ENCODE results near the gene RFTN1. TPM values are rescaled to one million over a fixed set of nuclear protein-coding genes. Genes with fewer than 3 reads are reported as not detected.

RFTN1 gene
- polyA plus RNA-seq, 3 donors: 17.4 to 28.0 (median 27.2) TPM

- Histone ChIP-seq H4K20me1 (ENCODE audit: insufficient read depth, low read length) (no peaks in the 10 kb centered on the region), H3K27ac (ENCODE audit: low read depth in 1 of 2, low read length in 2 of 2) (no peak overlapping the region), H3K9me3 (replicated peaks in 1 of 2; ENCODE audit: control insufficient read depth in 1 of 2, insufficient read depth in 1 of 2, low read length in 2 of 2) (peaks cover 0 to 4% of the 10 kb centered on the region in 2 donors), H3K79me2 (ENCODE audit: insufficient read depth, low read length) (no peaks in the 10 kb centered on the region), H3K4me3 (replicated peaks in 1 of 3; ENCODE audit: low read depth in 2 of 3, low read length in 3 of 3) (no peak overlapping the region), H3K27me3 (ENCODE audit: control insufficient read depth in 2 of 2, insufficient read depth in 2 of 2, low read length in 2 of 2) (no peaks in the 10 kb centered on the region), H2AFZ (ENCODE audit: insufficient read depth, low read depth, low read length, poor library complexity, severe bottlenecking) (no peak overlapping the region), H3K4me2 (replicated peaks; ENCODE audit: extremely low read depth, low read length, poor library complexity, severe bottlenecking) (no peak overlapping the region), H3K36me3 (replicated peaks in 1 of 2; ENCODE audit: control insufficient read depth in 1 of 2, insufficient read depth in 2 of 2, low read length in 2 of 2) (peaks cover 29 to 82% of the 10 kb centered on the region in 2 donors), H3K9ac (ENCODE audit: insufficient read depth, low read length, poor library complexity, severe bottlenecking) (no peak overlapping the region), H3K4me1 (ENCODE audit: control insufficient read depth in 1 of 2, insufficient read depth in 2 of 2, low read length in 2 of 2) (peaks cover 5 to 8% of the 10 kb centered on the region in 2 donors)
- TF ChIP-seq, protein P1, sequence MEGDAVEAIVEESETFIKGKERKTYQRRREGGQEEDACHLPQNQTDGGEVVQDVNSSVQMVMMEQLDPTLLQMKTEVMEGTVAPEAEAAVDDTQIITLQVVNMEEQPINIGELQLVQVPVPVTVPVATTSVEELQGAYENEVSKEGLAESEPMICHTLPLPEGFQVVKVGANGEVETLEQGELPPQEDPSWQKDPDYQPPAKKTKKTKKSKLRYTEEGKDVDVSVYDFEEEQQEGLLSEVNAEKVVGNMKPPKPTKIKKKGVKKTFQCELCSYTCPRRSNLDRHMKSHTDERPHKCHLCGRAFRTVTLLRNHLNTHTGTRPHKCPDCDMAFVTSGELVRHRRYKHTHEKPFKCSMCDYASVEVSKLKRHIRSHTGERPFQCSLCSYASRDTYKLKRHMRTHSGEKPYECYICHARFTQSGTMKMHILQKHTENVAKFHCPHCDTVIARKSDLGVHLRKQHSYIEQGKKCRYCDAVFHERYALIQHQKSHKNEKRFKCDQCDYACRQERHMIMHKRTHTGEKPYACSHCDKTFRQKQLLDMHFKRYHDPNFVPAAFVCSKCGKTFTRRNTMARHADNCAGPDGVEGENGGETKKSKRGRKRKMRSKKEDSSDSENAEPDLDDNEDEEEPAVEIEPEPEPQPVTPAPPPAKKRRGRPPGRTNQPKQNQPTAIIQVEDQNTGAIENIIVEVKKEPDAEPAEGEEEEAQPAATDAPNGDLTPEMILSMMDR (IDR thresholded peaks at IDR 0.05): no peak
- peaks cover 52 to 54% of the 10 kb centered on the region in 2 donors for H3K36me3 Mint-ChIP-seq
- no peak for DNase-seq
- H3K4me3 Mint-ChIP-seq: no peak overlapping the region
- intact Hi-C loops (cut with micrococcal nuclease): no loop called here
- H3K9me3 Mint-ChIP-seq: peaks cover 0 to 4% (median 3%) of the 10 kb centered on the region in 7 donors
- H3K27me3 Mint-ChIP-seq (ENCODE audit: low read depth in 3 of 3): no peaks in the 10 kb centered on the region
- peaks cover 8% of the 10 kb centered on the region for H3K4me1 Mint-ChIP-seq
- peak overlapping the region in 1 of 7 donors; percentile 17 for H3K27ac Mint-ChIP-seq
Measured at GRCh38 chr3:16361087-16361486, 152.4 kb downstream of the RFTN1 start.

- no peaks in the 10 kb centered on the region for H3K79me2 ChIP-seq (ENCODE audit: insufficient read depth, low read length)
- H3K4me3 Mint-ChIP-seq: no peak overlapping the region
- intact Hi-C loops (cut with micrococcal nuclease): no loop called here
- no peak overlapping the region for H3K4me2 ChIP-seq (replicated peaks; ENCODE audit: extremely low read depth, low read length, poor library complexity, severe bottlenecking)
- no peak overlapping the region for H3K9ac ChIP-seq (ENCODE audit: insufficient read depth, low read length, poor library complexity, severe bottlenecking)
- no peaks in the 10 kb centered on the region for H3K27me3 ChIP-seq (ENCODE audit: control insufficient read depth in 2 of 2, insufficient read depth in 2 of 2, low read length in 2 of 2)
- peaks cover 5 to 8% of the 10 kb centered on the region in 2 donors for H3K4me1 ChIP-seq (ENCODE audit: control insufficient read depth in 1 of 2, insufficient read depth in 2 of 2, low read length in 2 of 2)
- H3K36me3 Mint-ChIP-seq: peaks cover 48 to 55% of the 10 kb centered on the region in 2 donors
- no peak overlapping the region for H3K27ac ChIP-seq (ENCODE audit: low read depth in 1 of 2, low read length in 2 of 2)
- H3K4me3 ChIP-seq (replicated peaks in 1 of 3; ENCODE audit: low read depth in 2 of 3, low read length in 3 of 3): no peak overlapping the region
- no peaks in the 10 kb centered on the region for H4K20me1 ChIP-seq (ENCODE audit: insufficient read depth, low read length)
- DNase-seq: peak; percentile 8 to 36 (median 9)
- peaks cover 14% of the 10 kb centered on the region for H3K4me1 Mint-ChIP-seq
- peaks cover 19 to 75% of the 10 kb centered on the region in 2 donors for H3K36me3 ChIP-seq (replicated peaks in 1 of 2; ENCODE audit: control insufficient read depth in 1 of 2, insufficient read depth in 2 of 2, low read length in 2 of 2)
- H2AFZ ChIP-seq (ENCODE audit: insufficient read depth, low read depth, low read length, poor library complexity, severe bottlenecking): no peak overlapping the region
- H3K27ac Mint-ChIP-seq: peak overlapping the region in 4 of 7 donors; percentile 32 to 83 (median 52)
- TF ChIP-seq, protein P1 (IDR thresholded peaks at IDR 0.05): no peak
- H3K9me3 ChIP-seq (replicated peaks in 1 of 2; ENCODE audit: control insufficient read depth in 1 of 2, insufficient read depth in 1 of 2, low read length in 2 of 2): peaks cover 0 to 4% of the 10 kb centered on the region in 2 donors
- H3K27me3 Mint-ChIP-seq (ENCODE audit: low read depth in 3 of 3): no peaks in the 10 kb centered on the region
- peaks cover 0 to 4% (median 3%) of the 10 kb centered on the region in 7 donors for H3K9me3 Mint-ChIP-seq
- WGBS (ENCODE audit: insufficient coverage): no CpG with 5 or more reads among the region's 4 CpGs
Measured at GRCh38 chr3:16359331-16359730, 154.2 kb downstream of the RFTN1 start.
